IPS-20b (cell line): ENCODE measurements around the gene TTC38.

Experiments
- H3K27ac ChIP-seq: one replicate; pipeline ENCODE4 v1.5.1; 2013; ENCODE audit warnings: low read length
- H3K27me3 ChIP-seq: 2 replicates; pipeline ENCODE4 v1.6.1; 2013; ENCODE audit warnings: mild to moderate bottlenecking, low read length, inconsistent platforms; ENCODE audit not compliant: insufficient read depth
- H3K36me3 ChIP-seq: 2 replicates; pipeline ENCODE4 v1.6.1; 2013; ENCODE audit warnings: low read depth, mild to moderate bottlenecking, inconsistent platforms, low read length, moderate library complexity; ENCODE audit not compliant: insufficient read depth
- H3K4me1 ChIP-seq: 2 replicates; pipeline ENCODE4 v1.6.1; 2013; ENCODE audit warnings: mild to moderate bottlenecking, control low read depth, inconsistent platforms, low read length, moderate library complexity; ENCODE audit not compliant: insufficient read depth
- H3K4me3 ChIP-seq: 2 replicates; pipeline ENCODE4 v1.5.1; 2013; ENCODE audit warnings: mild to moderate bottlenecking, low read length, inconsistent platforms
- H3K9ac ChIP-seq: 2 replicates; pipeline ENCODE4 v1.6.1; 2013; ENCODE audit warnings: low read depth, mild to moderate bottlenecking, inconsistent platforms, low read length, moderate library complexity
- H3K9me3 ChIP-seq: 2 replicates; pipeline ENCODE4 v1.6.1; 2013; ENCODE audit warnings: mild to moderate bottlenecking, low read depth, low read length, inconsistent platforms; ENCODE audit not compliant: insufficient read depth

Gene TTC38

DNA sequence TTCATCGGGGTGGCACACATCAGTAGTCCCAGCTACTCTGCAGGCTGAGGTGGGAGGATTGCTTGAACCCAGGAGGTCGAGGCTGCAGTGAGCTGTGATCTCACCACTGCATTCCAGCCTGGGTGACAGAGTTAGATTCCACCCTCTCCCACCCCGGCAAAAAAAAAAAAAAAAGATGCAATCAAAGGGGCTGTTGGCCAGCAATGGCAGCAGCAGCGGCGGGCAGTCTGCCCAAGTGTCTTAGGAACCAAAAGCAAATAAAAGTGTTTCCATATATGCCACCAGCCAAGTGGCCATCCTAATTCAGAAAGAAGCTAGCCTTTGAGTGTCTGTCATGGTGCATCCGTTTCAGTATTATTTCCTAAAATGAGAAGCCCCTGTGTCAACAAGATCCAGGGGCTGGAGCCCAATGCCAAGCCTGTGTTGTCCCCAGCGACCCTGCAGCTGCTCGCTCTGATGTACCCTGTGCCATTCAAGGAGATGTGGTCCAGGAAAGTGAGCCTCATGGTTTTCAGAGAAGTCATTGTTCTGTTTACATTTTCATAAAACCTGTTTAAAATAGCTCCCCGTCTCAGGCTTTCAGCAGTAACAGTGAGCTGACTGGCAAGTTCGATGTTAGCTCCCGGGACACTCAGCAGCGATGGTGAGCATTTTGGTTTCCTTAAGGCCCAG, 30.2 kb upstream of the TTC38 start:
- Histone ChIP-seq H3K27ac (no peak overlapping the region), H3K9ac (no peak overlapping the region), H3K9me3 (no peaks in the 10 kb centered on the region), H3K27me3 (no peaks in the 10 kb centered on the region), H3K36me3 (no peaks in the 10 kb centered on the region), H3K4me3 (no peak overlapping the region), H3K4me1 (no peaks in the 10 kb centered on the region)

DNA sequence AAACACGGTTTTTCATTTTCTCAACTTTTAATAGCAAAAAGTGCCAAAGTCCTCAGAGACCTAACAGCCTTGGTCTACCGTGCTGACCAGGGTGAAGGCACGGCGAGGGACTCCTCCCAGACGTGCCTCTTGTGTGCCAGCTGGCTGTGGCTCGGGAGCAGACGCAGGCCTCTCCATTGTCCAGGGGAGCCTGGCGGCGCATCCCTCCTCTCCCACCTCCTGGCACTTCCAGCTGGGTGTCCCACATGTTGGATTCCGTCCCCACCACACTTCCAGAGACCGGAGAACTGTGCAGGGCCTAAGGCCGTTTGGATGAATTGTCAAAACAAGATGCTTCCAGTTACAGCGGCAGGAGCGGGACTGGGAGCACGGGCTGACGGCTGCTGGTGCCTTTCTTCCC, 29.3 kb upstream of the TTC38 start:
- Histone ChIP-seq H3K9ac (no peak overlapping the region), H3K4me1 (no peaks in the 10 kb centered on the region)

DNA sequence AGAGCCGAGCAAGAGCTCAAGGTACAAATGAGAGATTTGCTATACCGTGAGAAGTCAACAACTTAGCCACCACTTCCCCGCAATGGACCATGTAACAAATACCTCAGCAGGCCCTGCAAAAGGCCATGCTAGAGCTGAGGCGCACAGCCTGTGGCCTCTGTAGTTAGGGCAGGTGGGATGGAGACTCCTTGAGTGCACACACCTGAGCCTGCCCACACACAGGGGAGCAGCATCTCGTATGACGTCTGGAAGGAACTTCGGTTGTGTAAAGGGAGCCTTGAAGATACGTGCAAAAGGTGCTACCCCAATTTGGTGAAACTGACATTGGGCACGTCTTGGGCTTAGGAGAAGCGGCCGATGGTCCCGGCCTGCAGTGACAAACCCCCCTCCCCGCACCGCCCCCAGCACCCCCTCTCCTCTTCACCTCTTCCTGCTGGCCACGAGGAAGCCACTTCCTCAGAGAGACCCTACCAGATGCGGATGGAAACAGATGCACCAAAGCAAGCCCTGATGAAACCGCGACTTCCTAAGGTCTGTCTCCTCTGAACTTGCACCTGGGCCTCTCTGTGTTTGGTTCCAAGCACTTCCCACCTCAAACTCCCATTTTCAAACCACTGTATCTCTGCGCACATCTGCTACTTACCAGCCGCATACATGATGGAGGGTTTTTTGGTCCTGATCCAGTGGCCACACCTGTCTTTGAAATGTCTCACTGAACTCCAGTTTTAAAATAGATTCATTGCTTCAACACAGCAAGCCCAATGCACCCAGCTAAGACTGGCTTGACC, 28.4 kb upstream of the TTC38 start:
- H3K36me3 ChIP-seq: peaks cover 12% of the 10 kb centered on the region; the same call in 1 of the 2 replicates
- H3K4me3 ChIP-seq: no peak overlapping the region
- H3K27me3 ChIP-seq: no peaks in the 10 kb centered on the region
- no peaks in the 10 kb centered on the region for H3K9me3 ChIP-seq
- H3K9ac ChIP-seq: no peak overlapping the region
- H3K27ac ChIP-seq: no peak overlapping the region
- no peaks in the 10 kb centered on the region for H3K4me1 ChIP-seq

More for the DNA sequence above, 29.3 kb upstream of the TTC38 start:
- 0 out of 2 replicates have a peak, but pooled peaks cover 5% of the 10 kb centered on the region for H3K36me3 ChIP-seq
- no peak overlapping the region for H3K27ac ChIP-seq
- no peaks in the 10 kb centered on the region for H3K9me3 ChIP-seq
- no peaks in the 10 kb centered on the region for H3K27me3 ChIP-seq
- no peak overlapping the region for H3K4me3 ChIP-seq

DNA sequence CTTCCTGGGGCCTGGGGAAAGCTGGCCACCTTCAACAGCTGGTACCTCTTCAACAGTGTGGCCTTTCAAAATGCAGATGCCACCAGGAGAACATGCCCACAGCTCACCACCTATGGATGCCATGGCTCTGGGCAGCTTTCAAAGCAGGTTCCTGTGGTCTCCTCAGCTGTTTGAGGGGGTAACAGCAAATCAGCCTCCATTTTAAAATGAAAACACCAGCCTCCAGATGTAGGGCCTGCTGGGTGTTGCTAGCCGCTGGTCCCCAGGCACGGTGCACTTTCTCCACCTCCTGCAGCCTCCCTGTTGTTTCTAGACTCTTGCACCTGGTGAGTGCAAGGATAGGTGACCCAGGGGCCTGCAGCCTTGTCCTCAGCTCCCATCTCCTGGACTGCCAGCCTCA, 27.7 kb upstream of the TTC38 start:
- Histone ChIP-seq H3K4me1 (no peaks in the 10 kb centered on the region), H3K4me3 (no peak overlapping the region), H3K9ac (no peak overlapping the region), H3K27me3 (no peaks in the 10 kb centered on the region), H3K9me3 (no peaks in the 10 kb centered on the region), H3K36me3 (peaks cover 12% of the 10 kb centered on the region; the same call in 1 of the 2 replicates), H3K27ac (no peak overlapping the region)

DNA sequence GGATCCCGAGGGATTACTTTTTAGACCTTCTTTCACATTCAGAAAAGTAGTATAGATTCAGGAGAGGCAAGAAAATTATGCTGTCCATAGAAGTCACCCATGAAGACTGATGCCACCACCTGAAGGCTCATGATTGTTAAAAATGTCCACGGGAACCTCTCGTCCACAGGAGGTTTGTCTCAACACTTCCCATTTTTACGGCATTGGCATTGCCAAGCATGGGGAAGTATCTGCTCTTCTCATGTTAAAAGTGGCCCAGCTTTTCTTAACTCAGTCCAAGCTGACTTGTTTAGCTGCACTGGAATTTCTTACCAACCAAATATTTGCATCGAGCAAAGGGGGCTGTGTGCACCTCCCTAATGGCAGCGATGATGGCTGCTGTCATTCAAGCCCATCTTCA, 27.3 kb upstream of the TTC38 start:
- Histone ChIP-seq H3K4me1 (no peaks in the 10 kb centered on the region), H3K27ac (no peak overlapping the region), H3K36me3 (peaks cover 12% of the 10 kb centered on the region; the same call in 1 of the 2 replicates), H3K9me3 (no peaks in the 10 kb centered on the region), H3K27me3 (no peaks in the 10 kb centered on the region), H3K4me3 (no peak overlapping the region), H3K9ac (no peak overlapping the region)

DNA sequence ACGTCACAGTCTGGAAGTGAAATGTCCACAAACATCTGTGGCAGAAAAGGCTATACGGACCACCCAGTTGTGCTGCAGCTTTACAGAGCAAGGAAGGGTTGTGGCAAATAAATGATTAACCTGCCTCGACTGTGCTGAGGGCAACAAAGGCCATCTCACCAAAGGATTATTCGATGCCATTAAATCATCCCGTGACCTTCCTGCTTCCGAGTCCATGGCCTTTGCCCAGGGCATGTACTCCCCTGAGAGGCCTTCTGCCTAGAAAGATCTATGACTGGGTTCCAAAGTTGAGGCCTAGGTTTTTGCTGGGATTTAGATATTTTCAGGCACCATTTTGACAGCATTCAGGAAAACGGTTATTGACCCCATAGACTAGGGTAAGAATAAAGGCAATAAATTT, 26.9 kb upstream of the TTC38 start:
- H3K9me3 ChIP-seq: no peaks in the 10 kb centered on the region
- no peaks in the 10 kb centered on the region for H3K27me3 ChIP-seq
- peaks cover 12% of the 10 kb centered on the region; the same call in 1 of the 2 replicates for H3K36me3 ChIP-seq
- H3K4me1 ChIP-seq: no peaks in the 10 kb centered on the region
- H3K4me3 ChIP-seq: no peak overlapping the region
- H3K27ac ChIP-seq: no peak overlapping the region
- no peak overlapping the region for H3K9ac ChIP-seq

DNA sequence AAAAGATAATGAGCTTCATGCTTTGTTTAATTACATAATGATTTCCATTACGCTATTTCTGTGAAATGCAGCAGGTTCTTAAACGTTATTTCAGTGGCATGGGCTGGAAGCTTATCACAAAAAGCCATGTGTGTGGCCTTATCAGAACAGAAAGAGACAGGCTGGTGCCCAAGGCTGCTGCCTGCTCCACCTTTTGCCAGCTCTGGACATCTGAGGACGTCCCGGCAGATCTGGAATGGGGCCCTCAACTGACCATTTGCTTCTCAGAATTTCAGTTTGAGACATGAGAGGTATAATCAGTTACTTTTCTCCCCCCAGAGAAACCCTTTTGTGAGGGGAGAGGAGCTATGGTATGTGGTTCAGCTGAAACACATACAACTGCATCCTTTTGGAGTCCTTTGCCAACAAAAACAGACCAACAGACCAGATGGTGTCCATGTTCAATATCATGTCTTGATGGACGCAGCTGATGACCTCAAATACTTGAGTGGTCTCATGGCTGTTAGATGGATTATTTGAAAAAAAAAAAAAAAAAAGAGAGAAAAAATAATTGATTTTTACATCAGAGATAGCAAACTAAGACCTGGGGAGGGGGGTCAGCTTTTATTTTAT, 26.3 kb upstream of the TTC38 start:
- Histone ChIP-seq H3K4me1 (no peaks in the 10 kb centered on the region), H3K9me3 (no peaks in the 10 kb centered on the region), H3K36me3 (peaks cover 12% of the 10 kb centered on the region; the same call in 1 of the 2 replicates), H3K4me3 (no peak overlapping the region), H3K27ac (no peak overlapping the region), H3K27me3 (no peaks in the 10 kb centered on the region), H3K9ac (no peak overlapping the region)

DNA sequence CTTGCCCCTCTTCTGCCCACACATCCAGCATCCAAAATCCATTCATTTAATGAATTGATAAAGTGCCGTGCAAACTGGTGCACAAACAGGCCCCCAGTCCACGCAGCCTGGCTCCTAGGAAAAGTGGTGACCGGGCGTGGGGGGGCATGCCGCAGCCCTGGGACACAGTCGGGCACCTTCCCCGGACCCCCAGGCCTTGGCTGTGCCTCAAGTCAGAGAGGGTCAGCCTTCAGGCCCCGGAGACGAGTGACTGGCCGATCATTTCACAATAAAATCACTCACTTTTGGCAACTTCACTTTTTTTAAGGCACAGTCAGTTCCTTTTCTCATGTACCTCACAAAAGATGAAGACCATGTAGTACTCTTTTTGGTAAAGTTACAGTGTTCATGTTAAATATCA, 25.7 kb upstream of the TTC38 start:
- Histone ChIP-seq H3K4me3 (no peak overlapping the region), H3K9me3 (no peaks in the 10 kb centered on the region), H3K4me1 (no peaks in the 10 kb centered on the region), H3K27me3 (no peaks in the 10 kb centered on the region), H3K36me3 (peaks cover 12% of the 10 kb centered on the region; the same call in 1 of the 2 replicates), H3K27ac (no peak overlapping the region), H3K9ac (no peak overlapping the region)

DNA sequence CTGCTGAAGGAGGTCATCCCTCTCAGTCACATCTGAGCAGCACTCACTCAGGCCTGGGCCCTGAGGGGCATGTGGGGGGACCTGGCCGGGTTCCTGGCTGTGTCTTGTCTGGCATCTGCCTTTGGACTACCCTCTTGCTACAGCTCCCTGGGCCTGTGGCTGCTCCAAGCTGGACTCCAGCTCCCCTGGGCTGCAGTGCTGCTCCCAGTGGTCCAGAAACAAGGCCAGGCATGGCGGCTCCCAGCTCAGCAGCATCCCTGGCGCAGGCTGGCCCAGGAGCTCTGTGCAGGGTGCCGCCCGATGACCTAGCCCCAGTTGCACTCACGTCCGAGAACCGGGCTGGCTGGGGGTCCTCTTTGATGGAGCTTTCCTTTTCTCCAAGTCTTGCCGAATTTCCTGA, 23.0 kb upstream of the TTC38 start:
- Histone ChIP-seq H3K27ac (no peak overlapping the region), H3K36me3 (peaks cover 12% of the 10 kb centered on the region; the same call in 1 of the 2 replicates), H3K4me1 (no peaks in the 10 kb centered on the region), H3K9ac (no peak overlapping the region), H3K4me3 (no peak overlapping the region), H3K27me3 (no peaks in the 10 kb centered on the region), H3K9me3 (no peaks in the 10 kb centered on the region)

DNA sequence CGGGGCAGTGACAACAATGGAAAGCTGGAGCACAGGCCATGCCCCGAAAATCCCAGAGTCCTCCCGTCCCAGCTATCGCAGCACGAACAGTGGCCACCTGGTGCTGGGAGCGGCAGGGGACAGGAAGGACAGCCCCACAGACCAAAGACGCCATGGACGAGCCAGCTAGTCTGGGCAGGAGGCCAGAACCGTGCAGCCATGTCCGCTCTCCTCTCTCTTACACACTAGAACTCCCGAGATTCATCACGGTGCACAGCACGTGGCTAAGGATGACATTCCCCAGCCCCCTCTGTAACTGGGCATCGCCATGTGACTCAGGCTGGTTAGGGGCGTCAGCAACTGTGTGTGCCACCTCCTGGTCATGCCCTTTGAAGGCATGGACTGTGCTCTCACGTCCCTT, 22.3 kb upstream of the TTC38 start:
- no peaks in the 10 kb centered on the region for H3K4me1 ChIP-seq
- H3K27me3 ChIP-seq: peaks cover under 1% of the 10 kb centered on the region; the same call in 1 of the 2 replicates
- no peak overlapping the region for H3K4me3 ChIP-seq
- H3K9ac ChIP-seq: no peak overlapping the region
- H3K9me3 ChIP-seq: no peaks in the 10 kb centered on the region
- H3K36me3 ChIP-seq: peaks cover 12% of the 10 kb centered on the region; the same call in 1 of the 2 replicates
- H3K27ac ChIP-seq: no peak overlapping the region

DNA sequence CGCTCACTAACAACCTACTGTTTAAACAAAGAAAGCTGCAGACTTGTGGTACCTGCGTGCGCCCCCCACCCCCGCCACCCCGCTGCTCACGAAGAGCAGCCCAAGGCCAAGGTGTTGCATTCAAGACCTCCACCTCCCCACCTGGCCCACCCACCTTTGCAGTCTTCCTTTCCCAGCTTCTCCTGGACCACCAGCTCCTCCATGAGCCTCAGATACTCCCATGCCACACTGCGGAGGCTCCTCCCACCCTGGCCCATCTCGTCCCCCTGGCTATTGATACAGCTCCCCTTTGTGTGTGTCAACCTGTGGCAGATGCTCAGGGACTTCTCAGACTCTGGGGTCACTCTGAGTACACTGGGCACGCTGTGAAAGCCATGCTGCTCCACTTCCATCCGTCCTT, 21.6 kb upstream of the TTC38 start:
- Histone ChIP-seq H3K4me3 (no peak overlapping the region), H3K27me3 (peaks cover 8% of the 10 kb centered on the region), H3K9ac (no peak overlapping the region), H3K4me1 (no peaks in the 10 kb centered on the region), H3K27ac (no peak overlapping the region), H3K9me3 (no peaks in the 10 kb centered on the region), H3K36me3 (peaks cover 12% of the 10 kb centered on the region; the same call in 1 of the 2 replicates)
